Measurements from ENCODE around the gene INSYN2A.
A peak's percentile ranks its signal among the peaks of the same experiment; 100 is the strongest.

INSYN2A gene

GRCh38 chr10:127196282-127197153 lies at the start of gene INSYN2A:
Gene INSYN2A, minus strand, starts transcription at chr10:127196591. Its CDS starts 20,196 bp downstream, at chr10:127176395.
- peak; percentile 85 for DNase-seq (ENCODE audit: low spot score)

- DNase-seq (ENCODE audit: low spot score), result no peak
Observed at GRCh38 chr10:127245456-127245855, 49.1 kb upstream of the INSYN2A start.

GRCh38 chr10:127243490-127244272 lies 47.3 kb upstream of the INSYN2A start:
- peak; percentile 75 for DNase-seq (ENCODE audit: low spot score)

DNA sequence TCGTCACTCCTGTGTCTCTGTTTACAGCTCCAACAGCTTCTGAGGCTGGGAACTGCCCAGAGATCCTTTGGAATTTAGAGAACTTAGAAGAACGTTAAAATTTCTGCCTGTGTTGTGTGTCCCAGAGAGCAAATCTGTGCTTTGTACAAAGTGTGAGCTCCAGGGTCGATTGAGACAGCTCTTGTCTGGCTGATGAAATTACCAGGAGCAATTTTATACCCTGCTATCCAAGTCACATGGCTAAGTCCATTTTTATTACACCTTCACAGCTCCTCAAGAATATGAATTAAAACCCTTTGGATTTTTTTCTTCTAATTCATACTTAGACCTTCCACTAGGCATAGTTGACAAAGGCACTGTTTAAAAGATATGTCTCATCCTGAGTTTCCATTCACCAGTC lies 46.5 kb upstream of the INSYN2A start:
- DNase-seq (ENCODE audit: low spot score), result no peak

DNA sequence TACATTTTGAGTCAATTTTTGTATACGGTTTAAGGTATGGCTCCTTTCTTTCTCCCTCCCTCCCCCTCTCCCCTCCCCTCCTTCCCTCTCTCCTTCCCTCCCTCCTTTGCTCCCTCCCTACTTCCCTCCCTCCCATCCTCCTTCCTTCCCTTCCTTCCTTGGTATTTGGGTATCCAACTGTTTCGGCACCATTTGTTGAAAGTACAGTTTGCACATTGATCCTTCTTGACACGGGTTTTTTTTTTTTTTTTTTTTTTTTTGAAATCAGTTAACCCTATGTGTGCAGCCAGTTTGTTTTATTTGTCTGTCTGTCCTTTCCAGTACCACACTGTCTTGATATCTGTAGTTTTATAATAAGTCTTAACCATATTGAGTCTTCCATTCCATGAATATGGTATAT lies 39.9 kb upstream of the INSYN2A start:
- DNase-seq (ENCODE audit: low spot score), result no peak

DNA sequence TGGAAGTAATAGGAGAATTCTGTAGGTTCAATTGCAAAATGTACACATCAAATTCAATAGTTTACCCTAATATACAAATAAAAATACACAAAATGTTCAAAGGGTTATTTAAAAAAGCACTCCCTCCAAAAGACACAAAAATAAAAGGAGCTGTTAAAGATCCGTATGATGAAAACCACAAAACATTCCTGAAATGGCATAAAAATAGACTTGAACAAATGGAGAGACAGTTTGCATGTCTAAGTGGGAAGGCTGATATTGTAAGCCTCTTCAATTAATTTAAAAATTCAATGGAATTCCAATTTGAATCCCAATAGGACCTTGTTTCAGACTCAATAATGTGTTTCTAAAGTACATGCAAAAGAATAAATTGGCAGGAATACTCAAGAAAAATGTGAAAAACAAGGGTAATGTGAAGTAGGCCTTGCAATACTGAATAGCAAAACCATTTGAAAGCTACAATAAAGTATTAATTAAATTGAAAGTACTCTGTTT lies 38.0 kb upstream of the INSYN2A start:
- DNase-seq (ENCODE audit: low spot score), result no peak

DNA sequence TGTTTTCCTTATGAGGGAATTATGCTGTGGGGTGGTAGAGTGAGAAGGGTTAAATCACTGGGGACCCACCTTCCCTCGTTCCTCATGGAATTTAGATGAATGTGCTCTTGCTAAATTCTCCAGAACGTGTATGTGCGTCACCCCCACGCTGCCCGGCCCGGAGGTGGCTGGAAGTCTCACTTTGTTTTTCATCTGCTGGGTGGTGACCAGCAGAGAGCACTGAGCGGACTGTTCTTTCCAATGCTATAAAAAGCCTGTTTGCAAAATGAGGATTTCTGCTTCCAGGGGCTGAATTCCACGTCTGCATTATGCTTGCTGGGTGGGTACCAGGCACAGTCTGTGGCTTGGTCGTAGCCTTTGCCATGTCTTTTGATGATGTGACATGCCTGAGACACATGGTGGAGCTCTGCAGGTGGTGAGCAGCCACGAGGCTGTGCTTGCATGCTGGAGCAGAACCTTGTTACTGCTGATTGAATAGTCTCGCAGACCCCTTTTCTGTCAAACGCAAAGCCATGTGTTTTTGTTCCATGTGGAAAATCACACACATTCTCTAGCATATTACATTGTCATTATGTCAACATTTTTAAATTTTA lies 31.9 kb upstream of the INSYN2A start:
- DNase-seq (ENCODE audit: low spot score), result no peak

DNA sequence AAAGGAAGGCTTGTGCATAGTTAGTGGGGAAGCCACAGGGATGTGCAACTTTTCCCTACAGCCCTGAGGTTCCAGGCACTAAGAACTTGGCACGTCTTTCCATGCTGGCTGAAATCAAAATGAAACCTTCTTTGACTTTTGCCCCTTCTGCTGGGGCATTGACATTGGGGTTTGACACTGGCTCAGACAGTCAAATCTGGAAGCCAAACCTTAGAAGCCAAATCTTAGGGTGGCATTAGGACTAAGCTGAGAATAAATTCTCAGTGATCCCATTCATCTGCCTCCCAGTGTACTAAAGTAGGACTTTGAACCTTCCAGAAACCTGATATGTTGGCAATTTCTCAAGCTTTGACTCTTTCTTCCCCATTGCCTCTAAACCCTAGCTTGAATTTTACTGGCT lies 31.3 kb upstream of the INSYN2A start:
- no peak for DNase-seq (ENCODE audit: low spot score)

GRCh38 chr10:127227027-127227426 lies 30.6 kb upstream of the INSYN2A start:
- no peak for DNase-seq (ENCODE audit: low spot score)

DNA sequence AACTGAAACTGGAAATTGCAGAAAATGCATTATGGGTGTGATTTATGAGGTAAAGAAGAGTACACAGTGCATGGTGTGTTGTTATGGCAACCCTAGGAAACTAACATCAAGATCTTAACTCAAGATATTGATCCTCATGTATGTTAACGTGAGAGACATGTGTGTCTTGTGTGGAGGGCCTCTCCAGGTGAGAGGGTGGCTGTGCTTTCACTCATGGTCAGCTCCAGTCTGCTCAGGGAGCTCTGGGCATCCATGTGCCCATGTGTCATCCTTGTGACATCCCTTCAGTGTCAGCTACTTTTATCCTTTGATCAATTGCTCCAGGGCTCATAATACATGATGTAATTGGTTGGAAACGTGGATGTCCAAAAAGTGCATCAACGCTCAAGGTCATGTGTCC lies 24.9 kb upstream of the INSYN2A start:
- DNase-seq (ENCODE audit: low spot score), result no peak

DNA sequence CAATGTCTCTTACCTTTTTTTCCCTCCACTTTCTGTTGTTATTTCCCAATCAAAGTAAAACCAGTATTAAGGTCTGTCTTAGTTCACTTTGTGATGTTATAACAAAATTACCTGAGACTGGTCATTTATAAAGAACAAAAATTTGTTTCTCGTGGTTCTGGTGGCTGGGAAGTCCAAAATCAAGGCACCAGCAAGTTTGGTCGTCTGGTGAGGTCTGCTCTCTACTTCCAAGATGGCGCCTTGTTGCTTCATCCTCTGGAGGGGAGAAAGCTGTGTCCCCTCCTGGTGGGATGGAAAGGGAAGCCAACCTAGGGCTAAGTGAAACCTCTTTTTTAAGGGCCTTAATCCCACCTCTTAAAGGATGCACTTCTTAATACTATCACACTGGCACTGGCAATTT lies 22.3 kb upstream of the INSYN2A start:
- no peak for DNase-seq (ENCODE audit: low spot score)

DNA sequence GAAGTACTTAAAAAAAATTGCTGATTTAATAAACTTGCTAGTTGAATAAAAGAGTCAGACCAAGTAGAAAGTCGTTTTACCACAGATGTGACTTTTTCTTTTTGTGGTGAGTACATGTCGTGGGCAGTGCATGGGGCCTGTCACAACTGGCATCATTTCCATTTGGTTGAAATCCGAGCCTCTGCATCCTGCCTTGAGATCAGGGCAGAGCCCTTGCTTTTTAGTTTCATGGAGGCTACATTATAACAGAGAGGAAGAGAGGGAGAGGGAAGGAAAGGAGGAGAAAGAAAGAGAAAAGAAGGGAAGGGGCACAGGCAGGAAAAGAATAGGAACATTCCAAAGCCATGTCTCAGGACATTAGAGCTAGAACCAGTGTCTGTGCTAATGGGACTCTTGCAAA lies 20.4 kb upstream of the INSYN2A start:
- DNase-seq (ENCODE audit: low spot score), result peak; percentile 23

- no peak for DNase-seq (ENCODE audit: low spot score)
Observed at GRCh38 chr10:127216274-127216673, 19.9 kb upstream of the INSYN2A start.

- DNase-seq (ENCODE audit: low spot score), result peak; percentile 42
Observed at GRCh38 chr10:127215866-127216265, 19.5 kb upstream of the INSYN2A start.

DNA sequence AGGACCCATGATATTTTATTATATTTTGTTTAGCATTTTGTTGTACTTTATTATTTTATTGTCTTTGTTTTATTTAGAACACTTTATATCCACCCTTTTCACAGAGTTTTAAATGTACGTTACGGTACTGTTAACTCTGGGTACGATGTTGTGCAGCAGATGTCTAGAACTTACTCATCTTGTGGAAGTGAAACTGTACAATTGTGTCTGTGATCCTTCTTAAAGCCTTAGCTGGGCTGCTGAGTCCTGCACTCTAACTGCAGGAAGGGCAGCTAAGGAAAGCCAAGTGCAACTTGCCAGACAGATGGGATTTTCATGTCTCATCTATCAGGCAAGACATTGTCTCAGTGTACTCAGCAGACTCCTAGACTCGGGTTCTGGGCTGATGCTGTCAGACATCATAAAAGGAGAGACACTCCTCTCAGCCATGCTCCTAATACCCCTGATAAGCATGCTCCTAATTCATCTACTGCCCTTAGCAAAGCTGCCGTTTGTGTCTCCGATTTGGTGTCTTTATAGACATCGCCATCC lies 14.6 kb upstream of the INSYN2A start:
- DNase-seq (ENCODE audit: low spot score), result no peak

- DNase-seq (ENCODE audit: low spot score), result no peak
Observed at GRCh38 chr10:127207081-127207480, 10.7 kb upstream of the INSYN2A start.

GRCh38 chr10:127203067-127203466 lies 6.7 kb upstream of the INSYN2A start:
- no peak for DNase-seq (ENCODE audit: low spot score)

DNA sequence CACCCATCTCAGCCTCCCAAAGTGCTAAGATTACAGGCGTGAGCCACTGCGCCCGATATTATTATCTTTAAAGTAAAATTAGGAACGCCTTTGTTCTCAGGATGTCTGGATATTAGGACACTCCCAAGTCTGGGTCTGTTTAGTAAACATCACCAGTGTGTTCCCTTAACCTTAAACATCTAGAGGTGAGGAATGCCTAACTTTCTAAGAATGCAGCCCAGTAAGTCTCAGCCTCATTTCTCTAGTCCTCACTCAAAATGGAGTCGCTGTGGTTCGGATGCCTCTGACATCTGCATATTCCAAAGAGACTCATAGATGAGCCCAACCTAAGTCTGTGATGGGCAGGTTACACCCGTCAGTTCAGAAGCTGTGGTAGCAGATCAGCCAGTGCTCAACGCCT lies 4.3 kb upstream of the INSYN2A start:
- DNase-seq (ENCODE audit: low spot score), result no peak

DNA sequence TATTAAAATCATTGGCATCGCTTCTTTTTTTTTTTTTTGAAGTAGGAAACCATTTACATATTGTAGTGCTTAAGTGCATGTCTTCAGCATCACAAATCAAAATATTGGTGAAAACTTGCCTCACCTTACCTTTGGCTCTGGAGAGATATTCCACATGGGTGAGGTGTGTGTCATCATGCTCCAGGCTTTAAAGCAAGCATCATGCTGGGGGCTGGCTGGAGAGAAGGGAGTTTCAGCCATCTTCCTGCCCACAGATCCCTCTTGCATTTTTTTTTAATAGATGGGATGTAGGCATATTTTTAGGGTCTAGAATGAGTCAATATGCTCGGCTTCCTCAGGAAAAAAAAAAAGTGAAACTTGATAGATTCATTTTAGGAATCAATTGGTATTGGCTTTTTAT lies 2.3 kb upstream of the INSYN2A start:
- DNase-seq (ENCODE audit: low spot score), result no peak

DNA sequence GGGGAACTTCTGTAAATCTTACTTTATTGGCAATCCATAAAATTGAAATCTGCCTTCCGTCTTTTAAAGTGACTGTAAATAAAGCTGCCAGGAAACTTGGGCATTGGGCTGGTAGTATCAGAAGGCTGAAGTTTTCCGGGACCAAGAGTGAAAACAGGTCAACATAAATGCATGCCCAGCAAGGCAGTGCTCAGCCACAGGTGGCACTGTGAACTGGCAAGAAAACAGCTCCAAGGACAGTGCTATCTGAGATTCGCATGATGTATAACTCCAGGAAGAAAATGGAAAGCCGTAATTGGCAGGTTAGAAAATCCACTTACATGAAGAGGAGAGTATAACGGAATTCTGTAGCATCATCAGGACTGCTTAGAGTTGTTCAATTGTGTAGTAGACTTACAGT lies 1.9 kb upstream of the INSYN2A start:
- no peak for DNase-seq (ENCODE audit: low spot score)

DNA sequence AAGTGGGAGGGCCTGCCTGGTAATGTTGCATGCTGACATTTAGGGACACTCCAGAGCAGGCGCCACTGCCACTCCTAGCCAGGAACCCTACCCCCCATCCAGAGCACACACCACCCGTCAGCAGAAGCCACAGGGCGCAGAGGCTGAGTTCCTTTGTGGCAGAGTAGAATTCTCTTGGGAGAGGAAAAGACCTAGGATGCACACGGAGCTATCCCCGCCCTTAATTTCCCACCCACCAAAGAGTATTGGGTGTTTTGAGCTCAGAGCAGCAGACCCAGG lies 702 bp upstream of the INSYN2A start:
- no peak for DNase-seq (ENCODE audit: low spot score)

GRCh38 chr10:127195571-127196281 lies 665 bp downstream of the INSYN2A start:
- peak; percentile 68 for DNase-seq (ENCODE audit: low spot score)
